Transverse colon (tissue), 4 donors: Measurements from ENCODE around the gene NR4A3. TPM values are rescaled to one million over a fixed set of nuclear protein-coding genes. Genes with fewer than 3 reads are reported as not detected.

Experiments
- DNase-seq: peaks from one replicate; pipeline ENCODE4 v3.0.0-alpha.2; 2019
- H3K27ac ChIP-seq, 4 donors: fragments of 200-600 bp; sonication (generic); 2 replicates each; pipeline ENCODE4 v1.5.1; 2016 to 2018; ENCODE audit warnings: inconsistent platforms in 4 of 4
- H3K27me3 ChIP-seq: fragments of 200-600 bp; sonication (generic); 2 replicates; pipeline ENCODE4 v1.5.1; 2017; ENCODE audit warnings: inconsistent platforms
- H3K36me3 ChIP-seq, 4 donors: fragments of 200-600 bp; sonication (generic); 2 replicates each; pipeline ENCODE4 v1.5.1; 2017 to 2019; ENCODE audit warnings: inconsistent platforms in 4 of 4
- H3K4me1 ChIP-seq, 4 donors: fragments of 200-600 bp; sonication (generic); 2 replicates each; pipeline ENCODE4 v1.5.1; 2017 to 2020; ENCODE audit warnings: inconsistent platforms in 4 of 4
- H3K4me3 ChIP-seq, 4 donors: fragments of 200-600 bp; sonication (generic); 1 replicate in 1 of 4; 2 replicates in 3 of 4; pipeline versions ENCODE4 v1.5.1 to v1.6.1; 2017 to 2019; ENCODE audit warnings: inconsistent platforms in 4 of 4
- H3K9me3 ChIP-seq, 2 donors: fragments of 200-600 bp; sonication (generic); 2 replicates each; pipeline ENCODE4 v1.5.1; 2017 to 2019; ENCODE audit warnings: inconsistent platforms in 2 of 2
- CTCF ChIP-seq, 5 experiments: fragments of 200-600 bp in 3 of 5; fragments of 450-650 bp in 2 of 5; sonication (generic) in 3 of 5; IDR thresholded peaks; 1 replicate in 2 of 5; 2 replicates in 3 of 5; pipeline ENCODE4 v1.5.1; 2016 to 2017; ENCODE audit warnings: antibody characterized with exemption in 5 of 5, inconsistent platforms in 3 of 5, mild to moderate bottlenecking in 2 of 5, moderate library complexity in 1 of 5
- EP300 ChIP-seq: sonication (generic); formaldehyde crosslinking; IDR thresholded peaks from one replicate; pipeline ENCODE4 v1.6.1; 2017; ENCODE audit warnings: antibody characterized with exemption, low read depth
- POLR2A ChIP-seq: fragments of 450-650 bp; IDR thresholded peaks from one replicate; pipeline ENCODE4 v1.6.1; 2016; ENCODE audit warnings: antibody characterized with exemption, mild to moderate bottlenecking, moderate library complexity
- POLR2AphosphoS5 ChIP-seq, 3 donors: sonication (generic); formaldehyde crosslinking; IDR thresholded peaks; one replicate each; pipeline ENCODE4 v1.6.1; 2016; ENCODE audit warnings: antibody characterized with exemption in 3 of 3
- WGBS, 2 donors: methylation state at CpG; one replicate each; pipeline ENCODE4 v1.1.5; 2018; ENCODE audit warnings: low coverage in 1 of 2; 5-methylcytosine and 5-hydroxymethylcytosine counted together
- in situ Hi-C, 4 donors: fragments of 200-750 bp; cut with MboI; loops; one replicate each; pipeline versions ENCODE4 v1.15.0 to v1.15.1; 2017; ENCODE audit warnings: low sequenced_read_pairs in 3 of 4, low pct_ligation_motif_present in 1 of 4, low pct_unique_long_range_greater_than_20kb in 1 of 4
- intact Hi-C: fragments of 100-400 bp; cut with DNase I; formaldehyde crosslinking; loops from one replicate; pipeline ENCODE4 v1.15.1; 2023; ENCODE audit warnings: low total_unique reads
- total RNA-seq, 4 donors: library from RNA; depleted of rRNA; stranded (reverse); fragments of >200 nt; gene quantifications; one replicate each; pipeline ENCODE4 v1.1.0, GENCODE V29; 2016

The NR4A3 gene
- total RNA-seq, 4 donors from 2014 or later: 0.48 to 3.4 (median 1.3) TPM

- WGBS, 2 donors: 96% methylated on average over 2 of the region's 2 CpGs; no CpG with 5 or more reads in 1 of the 2 donors
- TF ChIP-seq POLR2AphosphoS5 (IDR thresholded peaks at IDR 0.05) (no peak), POLR2A (no peak), CTCF (IDR thresholded peaks at IDR 0.05) (no peak), EP300 (no peak)
- intact Hi-C loops (no loop called here), in situ Hi-C loops (no loop called here)
- Histone ChIP-seq H3K36me3 (no peaks in the 10 kb centered on the region), H3K4me1 (no peaks in the 10 kb centered on the region), H3K27me3 (no peaks in the 10 kb centered on the region), H3K4me3 (no peak overlapping the region), H3K9me3 (no peaks in the 10 kb centered on the region), H3K27ac (no peak overlapping the region)
- no peak for DNase-seq
These were observed 74.4 kb downstream of the NR4A3 start for GRCh38 chr9:99896119-99896518.

- in situ Hi-C loops (no loop called here), intact Hi-C loops (no loop called here)
- Histone ChIP-seq H3K36me3 (no peaks in the 10 kb centered on the region), H3K27me3 (no peaks in the 10 kb centered on the region), H3K27ac (no peak overlapping the region), H3K4me3 (no peak overlapping the region), H3K9me3 (no peaks in the 10 kb centered on the region), H3K4me1 (peaks cover 6 to 16% (median 14%) of the 10 kb centered on the region in 4 donors)
- DNase-seq: no peak
- WGBS, 2 donors: 57 to 89% methylated on average over 1 of the region's 1 CpG
- no peak for TF ChIP-seq POLR2AphosphoS5 (IDR thresholded peaks at IDR 0.05)
- no peak for TF ChIP-seq CTCF (IDR thresholded peaks at IDR 0.05)
- TF ChIP-seq POLR2A: no peak
- TF ChIP-seq EP300: no peak
These were observed 81.7 kb downstream of the NR4A3 start for GRCh38 chr9:99903393-99903792.

- intact Hi-C loops (loop anchor here (5.0 kb wide), 1 partner anchor 84 kb away; the partner anchor contains the start of gene NR4A3), in situ Hi-C loops (no loop called here)
- DNase-seq: peak; percentile 10
- Histone ChIP-seq H3K27ac (peak overlapping the region; percentile 96 to 100 (median 97)), H3K4me1 (peaks cover 6 to 23% (median 18%) of the 10 kb centered on the region in 4 donors), H3K27me3 (no peaks in the 10 kb centered on the region), H3K9me3 (no peaks in the 10 kb centered on the region), H3K4me3 (peak overlapping the region; percentile 82 to 99 (median 89)), H3K36me3 (no peaks in the 10 kb centered on the region)
- TF ChIP-seq POLR2AphosphoS5 (IDR thresholded peaks at IDR 0.05) (no peak), POLR2A (no peak)
- WGBS, 2 donors: 23% methylated on average over 7 to 9 of the region's 9 CpGs
These were observed 84.2 kb downstream of the NR4A3 start for GRCh38 chr9:99905833-99906402.

GRCh38 chr9:99906403-99907207 lies 84.9 kb downstream of the NR4A3 start, which contains the start of gene STX17:
STX17 (plus strand) TSS chr9:99906654; CDS start chr9:99915240, 8,586 bp downstream.
- WGBS, 2 donors: 0% methylated on average over 5 to 68 of the region's 76 CpGs

GRCh38 chr9:99907208-99907532 lies 85.5 kb downstream of the NR4A3 start:
- peak overlapping the region; percentile 96 to 100 (median 97) for H3K27ac ChIP-seq
- no peak for DNase-seq
- in situ Hi-C loops: no loop called here
- WGBS, 2 donors: 1% methylated on average over 9 of the region's 9 CpGs; no CpG with 5 or more reads in 1 of the 2 donors
- H3K9me3 ChIP-seq: no peaks in the 10 kb centered on the region
- H3K36me3 ChIP-seq: peaks cover 0 to 5% (median 0%) of the 10 kb centered on the region in 4 donors
- peak overlapping the region; percentile 82 to 99 (median 89) for H3K4me3 ChIP-seq
- peaks cover 6 to 23% (median 18%) of the 10 kb centered on the region in 4 donors for H3K4me1 ChIP-seq
- TF ChIP-seq POLR2AphosphoS5 (IDR thresholded peaks at IDR 0.05) (no peak), POLR2A (peak; percentile 8), EP300 (no peak)
- H3K27me3 ChIP-seq: no peaks in the 10 kb centered on the region
- intact Hi-C loops: loop anchor here (5.0 kb wide), 1 partner anchor 85 kb away; the partner anchor contains the start of gene NR4A3

More at GRCh38 chr9:99906403-99907207, 84.9 kb downstream of the NR4A3 start, which contains the start of gene STX17:
- no peaks in the 10 kb centered on the region for H3K27me3 ChIP-seq
- H3K4me3 ChIP-seq: peak within 1 kb of the TSS; percentile 82 to 99 (median 89)
- H3K9me3 ChIP-seq: no peaks in the 10 kb centered on the region
- in situ Hi-C loops (no loop called here), intact Hi-C loops (loop anchor here (5.0 kb wide), 1 partner anchor 84 kb away; the partner anchor contains the start of gene NR4A3)
- peaks cover 0 to 5% (median 0%) of the 10 kb centered on the region in 4 donors for H3K36me3 ChIP-seq
- peak within 1 kb of the TSS; percentile 96 to 100 (median 97) for H3K27ac ChIP-seq
- DNase-seq: peak; percentile 83
- peaks cover 6 to 23% (median 18%) of the 10 kb centered on the region in 4 donors for H3K4me1 ChIP-seq
- TF ChIP-seq POLR2A (peak; percentile 80), EP300 (no peak), POLR2AphosphoS5 (IDR thresholded peaks at IDR 0.05) (peak; percentile 67 to 84 (median 78))
